ENCODE results near the gene AFP.

GRCh38 chr4:73438582-73439215 is 2.7 kb downstream of the AFP start:
- no peak for TF ChIP-seq POLR2AphosphoS5 (IDR thresholded peaks at IDR 0.05; ENCODE audit: low read depth, low read length)
- no peak for TF ChIP-seq REST (IDR thresholded peaks at IDR 0.05; ENCODE audit: insufficient read depth in 1 of 2, low read depth in 2 of 2, low read length in 2 of 2)
- no peak for TF ChIP-seq TAF1 (IDR thresholded peaks at IDR 0.05; ENCODE audit: borderline replicate concordance, insufficient read depth, low read length)
